Measurements from ENCODE around the gene FGD3. TPM values are rescaled to one million over a fixed set of nuclear protein-coding genes. Genes with fewer than 3 reads are reported as not detected.

FGD3 gene
- total and polyA plus RNA-seq, 2 of the 8 experiments (the other 6 are each of a cell fraction or from before 2014, with no cell fraction given), result 1.4 to 1.9 TPM

DNA sequence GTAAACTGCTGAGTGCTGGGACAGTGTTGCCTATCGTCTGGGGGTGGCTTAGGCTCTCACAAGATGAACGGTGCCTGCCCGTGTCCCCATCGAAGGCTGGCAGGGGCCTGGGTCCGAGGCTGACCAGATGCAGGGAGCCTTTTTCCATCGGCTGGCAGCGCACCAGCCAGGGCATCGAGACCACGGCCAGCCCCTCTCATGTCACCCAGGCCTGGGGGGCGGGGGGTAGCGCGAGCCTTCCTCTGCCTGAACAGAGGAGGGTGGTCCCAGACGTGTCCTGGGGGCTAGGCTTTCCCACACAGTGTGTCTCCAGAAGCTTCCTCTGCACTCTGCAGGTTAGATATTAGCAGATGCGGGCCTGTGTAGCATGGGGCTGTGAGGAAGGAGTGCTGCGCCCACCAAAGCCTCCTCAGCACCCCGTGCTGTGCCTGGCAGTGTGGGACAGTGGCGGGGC lies 17.3 kb downstream of the FGD3 start (continued):
- TF ChIP-seq CHD7 (IDR thresholded peaks at IDR 0.05; ENCODE audit: insufficient replicate concordance, low read length) (no peak), CBX5 (IDR thresholded peaks at IDR 0.05; ENCODE audit: low read depth, low read length) (no peak), RBBP5 (IDR thresholded peaks at IDR 0.05; ENCODE audit: borderline replicate concordance, low read depth, low read length) (no peak), CREB1 (IDR thresholded peaks at IDR 0.05) (no peak), TBP (IDR thresholded peaks at IDR 0.05; ENCODE audit: low read depth, low read length) (no peak)

Measured in H1 (cell line).